ENCODE results near the gene SNX21.

Gene SNX21

DNA sequence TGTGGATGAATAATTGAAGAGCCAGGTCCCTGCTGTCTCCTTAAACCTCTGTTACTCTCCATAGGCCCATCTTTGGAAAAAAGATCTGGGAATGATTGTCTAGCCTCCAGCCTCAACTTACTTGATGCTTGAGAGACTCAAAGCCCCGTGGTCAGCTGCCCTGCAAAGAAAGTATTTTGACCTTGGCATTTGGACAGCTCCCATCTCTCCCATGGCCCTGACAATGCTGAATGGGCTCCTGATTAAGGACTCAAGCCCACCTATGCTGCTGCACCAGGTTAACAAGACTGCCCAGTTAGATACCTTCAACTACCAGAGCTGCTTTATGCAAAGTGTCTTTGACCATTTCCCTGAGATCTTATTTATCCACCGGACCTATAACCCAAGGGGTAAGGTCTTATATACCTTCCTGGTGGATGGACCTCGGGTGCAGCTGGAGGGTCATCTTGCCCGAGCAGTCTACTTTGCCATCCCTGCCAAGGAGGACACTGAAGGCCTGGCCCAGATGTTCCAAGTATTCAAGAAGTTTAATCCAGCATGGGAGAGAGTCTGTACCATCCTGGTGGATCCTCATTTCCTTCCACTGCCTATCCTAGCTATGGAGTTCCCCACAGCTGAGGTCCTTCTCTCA is 49.0 kb downstream of the SNX21 start:
- no peak for DNase-seq (ENCODE audit: low read depth)

GRCh38 chr20:45883100-45883469 is 49.5 kb downstream of the SNX21 start:
- DNase-seq (ENCODE audit: low read depth), result no peak

- no peak for DNase-seq (ENCODE audit: low read depth)
These were observed 53.2 kb downstream of the SNX21 start for GRCh38 chr20:45886590-45887345.

- DNase-seq (ENCODE audit: low read depth), result no peak
These were observed 53.7 kb downstream of the SNX21 start, which contains the start of gene SPATA25 for GRCh38 chr20:45887346-45887715. Gene SPATA25 (minus strand): TSS chr20:45887622. CDS start chr20:45887590, 32 bp downstream.

- no peak for DNase-seq (ENCODE audit: low read depth)
These were observed 55.1 kb downstream of the SNX21 start for GRCh38 chr20:45888681-45889080.

GRCh38 chr20:45890077-45890984 is 56.7 kb downstream of the SNX21 start:
- DNase-seq (ENCODE audit: low read depth), result peak; percentile 73

- DNase-seq (ENCODE audit: low read depth), result peak; percentile 96
These were observed 57.7 kb downstream of the SNX21 start, which contains the start of the genes CTSA and NEURL2 for GRCh38 chr20:45890985-45891983. Gene CTSA (plus strand): TSS chr20:45891335. CDS start chr20:45891569, 234 bp downstream. Gene NEURL2 (minus strand): TSS chr20:45891208. CDS start chr20:45890991, 217 bp downstream.

DNA sequence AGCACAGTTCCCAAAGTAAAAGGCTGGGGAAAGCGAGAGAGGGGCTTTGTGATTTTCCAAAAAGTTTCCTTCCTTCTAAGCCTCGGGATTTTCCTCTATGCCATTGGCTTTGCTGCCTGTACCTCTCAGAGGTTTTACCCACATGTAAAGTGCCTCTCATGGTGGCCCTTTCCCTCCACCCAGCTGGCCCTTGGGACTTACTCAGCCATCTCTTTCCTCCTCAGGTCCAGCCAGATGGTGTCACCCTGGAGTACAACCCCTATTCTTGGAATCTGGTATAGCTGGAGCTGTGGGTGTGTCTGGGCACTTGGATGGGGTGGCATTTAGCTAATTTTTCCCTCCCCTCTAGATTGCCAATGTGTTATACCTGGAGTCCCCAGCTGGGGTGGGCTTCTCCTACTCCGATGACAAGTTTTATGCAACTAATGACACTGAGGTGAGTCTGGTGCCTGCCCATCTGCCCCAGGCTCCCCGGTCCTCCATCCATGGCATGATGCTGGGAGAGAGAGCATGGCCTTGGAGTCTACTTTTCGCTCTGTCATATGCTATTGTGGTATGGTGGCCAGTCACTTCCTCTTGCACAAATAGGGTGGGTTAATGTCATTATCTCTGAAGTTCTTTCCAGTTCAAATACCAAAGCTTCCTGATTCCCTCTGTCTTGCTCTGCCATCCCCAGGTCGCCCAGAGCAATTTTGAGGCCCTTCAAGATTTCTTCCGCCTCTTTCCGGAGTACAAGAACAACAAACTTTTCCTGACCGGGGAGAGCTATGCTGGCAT is 58.6 kb downstream of the SNX21 start:
- peak; percentile 66 for DNase-seq (ENCODE audit: low read depth)

Measured in ELR (cell line).